ENCODE data around the gene TEC. TPM values are rescaled to one million over a fixed set of nuclear protein-coding genes. Genes with fewer than 3 reads are reported as not detected.

Gene TEC
- total RNA-seq, 1 experiment from 2014 or later: 4.5 TPM

DNA sequence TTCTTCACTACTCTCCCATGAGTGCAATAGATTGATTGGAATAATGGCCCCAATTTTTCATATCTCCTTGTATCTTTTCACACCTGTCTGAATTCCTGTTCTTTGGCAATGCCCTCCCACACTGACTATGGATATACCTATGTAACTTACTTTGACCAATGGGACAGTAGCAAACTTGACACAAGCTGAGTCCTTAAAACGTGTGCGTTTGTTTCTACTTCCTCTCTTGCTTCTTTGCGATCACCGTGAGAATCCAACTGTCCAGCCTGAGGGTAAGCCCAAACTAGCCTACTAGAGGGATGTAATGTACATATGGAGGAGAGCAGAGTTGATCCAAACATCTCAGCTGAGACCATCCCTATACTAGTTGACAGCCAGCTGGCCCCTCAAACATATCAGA lies 19.3 kb downstream of the TEC start:
- Histone ChIP-seq H3K9me3 (ENCODE audit: control insufficient read depth in 1 of 2, insufficient read depth in 1 of 2, low read depth in 1 of 2, low read length in 2 of 2) (no peaks in the 10 kb centered on the region), H3K9ac (ENCODE audit: low read length) (no peak overlapping the region), H3K36me3 (ENCODE audit: control insufficient read depth in 1 of 2, insufficient read depth in 2 of 2, low read length in 2 of 2) (no peaks in the 10 kb centered on the region), H3K4me3 (replicated peaks in 1 of 2; ENCODE audit: low read depth in 1 of 2, low read length in 2 of 2) (no peak overlapping the region), H3K79me2 (ENCODE audit: insufficient read depth, low read length) (peaks cover 13% of the 10 kb centered on the region), H2AFZ (ENCODE audit: low read depth, low read length, poor library complexity, severe bottlenecking) (no peak overlapping the region), H3K4me1 (ENCODE audit: control insufficient read depth in 1 of 2, insufficient read depth in 2 of 2, low read length in 2 of 2) (peaks cover 5 to 30% of the 10 kb centered on the region in 2 experiments), H4K20me1 (ENCODE audit: insufficient read depth) (no peaks in the 10 kb centered on the region), H3K4me2 (ENCODE audit: low read length) (no peak overlapping the region), H3K27ac (ENCODE audit: low read depth, low read length) (no peak overlapping the region), H3K27me3 (ENCODE audit: insufficient read depth, low read length) (no peaks in the 10 kb centered on the region), H3K9me2 (ENCODE audit: insufficient read depth) (no peaks in the 10 kb centered on the region)
- intact Hi-C loops (cut with micrococcal nuclease): no loop called here
- ATAC-seq: no peak
- no TSS peak for BruUV-seq (replicated peaks)
- TF ChIP-seq SIN3A (IDR thresholded peaks at IDR 0.05; ENCODE audit: low read depth): no peak
- TF ChIP-seq CBX3 (IDR thresholded peaks at IDR 0.05; ENCODE audit: low read depth): no peak
- TF ChIP-seq SP1 (IDR thresholded peaks at IDR 0.05; ENCODE audit: low read depth): no peak
- no peak for TF ChIP-seq FOSL1 (IDR thresholded peaks at IDR 0.05; ENCODE audit: low read depth)
- no peak for TF ChIP-seq EGR1 (IDR thresholded peaks at IDR 0.05; ENCODE audit: low read depth)
- TF ChIP-seq, protein P1, sequence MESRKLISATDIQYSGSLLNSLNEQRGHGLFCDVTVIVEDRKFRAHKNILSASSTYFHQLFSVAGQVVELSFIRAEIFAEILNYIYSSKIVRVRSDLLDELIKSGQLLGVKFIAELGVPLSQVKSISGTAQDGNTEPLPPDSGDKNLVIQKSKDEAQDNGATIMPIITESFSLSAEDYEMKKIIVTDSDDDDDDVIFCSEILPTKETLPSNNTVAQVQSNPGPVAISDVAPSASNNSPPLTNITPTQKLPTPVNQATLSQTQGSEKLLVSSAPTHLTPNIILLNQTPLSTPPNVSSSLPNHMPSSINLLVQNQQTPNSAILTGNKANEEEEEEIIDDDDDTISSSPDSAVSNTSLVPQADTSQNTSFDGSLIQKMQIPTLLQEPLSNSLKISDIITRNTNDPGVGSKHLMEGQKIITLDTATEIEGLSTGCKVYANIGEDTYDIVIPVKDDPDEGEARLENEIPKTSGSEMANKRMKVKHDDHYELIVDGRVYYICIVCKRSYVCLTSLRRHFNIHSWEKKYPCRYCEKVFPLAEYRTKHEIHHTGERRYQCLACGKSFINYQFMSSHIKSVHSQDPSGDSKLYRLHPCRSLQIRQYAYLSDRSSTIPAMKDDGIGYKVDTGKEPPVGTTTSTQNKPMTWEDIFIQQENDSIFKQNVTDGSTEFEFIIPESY (IDR thresholded peaks at IDR 0.05; ENCODE audit: extremely low read depth, insufficient replicate concordance, low read length): no peak
- TF ChIP-seq EZH2 (IDR thresholded peaks at IDR 0.05): no peak
- TF ChIP-seq, protein P2, sequence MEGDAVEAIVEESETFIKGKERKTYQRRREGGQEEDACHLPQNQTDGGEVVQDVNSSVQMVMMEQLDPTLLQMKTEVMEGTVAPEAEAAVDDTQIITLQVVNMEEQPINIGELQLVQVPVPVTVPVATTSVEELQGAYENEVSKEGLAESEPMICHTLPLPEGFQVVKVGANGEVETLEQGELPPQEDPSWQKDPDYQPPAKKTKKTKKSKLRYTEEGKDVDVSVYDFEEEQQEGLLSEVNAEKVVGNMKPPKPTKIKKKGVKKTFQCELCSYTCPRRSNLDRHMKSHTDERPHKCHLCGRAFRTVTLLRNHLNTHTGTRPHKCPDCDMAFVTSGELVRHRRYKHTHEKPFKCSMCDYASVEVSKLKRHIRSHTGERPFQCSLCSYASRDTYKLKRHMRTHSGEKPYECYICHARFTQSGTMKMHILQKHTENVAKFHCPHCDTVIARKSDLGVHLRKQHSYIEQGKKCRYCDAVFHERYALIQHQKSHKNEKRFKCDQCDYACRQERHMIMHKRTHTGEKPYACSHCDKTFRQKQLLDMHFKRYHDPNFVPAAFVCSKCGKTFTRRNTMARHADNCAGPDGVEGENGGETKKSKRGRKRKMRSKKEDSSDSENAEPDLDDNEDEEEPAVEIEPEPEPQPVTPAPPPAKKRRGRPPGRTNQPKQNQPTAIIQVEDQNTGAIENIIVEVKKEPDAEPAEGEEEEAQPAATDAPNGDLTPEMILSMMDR (IDR thresholded peaks at IDR 0.05 in 2 of 3, conservative IDR thresholded peaks at IDR 0.05 in 1 of 3; ENCODE audit: borderline replicate concordance in 1 of 3, insufficient read depth in 1 of 3, low read depth in 2 of 3, low read length in 2 of 3): no peak
- DNase-seq (ENCODE audit: low read depth, low spot score): no peak
- RAD21 ChIA-PET (ENCODE audit: low non-redundant PET in 1 of 2, low total read pairs in 2 of 2, uncharacterized antibody in 2 of 2, unreplicated experiment in 2 of 2): no interaction called here
- POLR2A ChIA-PET: no interaction called here
- CTCF ChIA-PET: no interaction called here
